Thyroid gland (tissue), 4 donors: ENCODE results near the gene MAPRE3. TPM values are rescaled to one million over a fixed set of nuclear protein-coding genes. Genes with fewer than 3 reads are reported as not detected.

Source experiments
- DNase-seq, 2 donors: peaks; one replicate each; pipeline ENCODE4 v3.0.0-alpha.2; 2019
- H3K27ac ChIP-seq, 3 donors: fragments of 200-600 bp; sonication (generic); 1 replicate in 2 of 3; 2 replicates in 1 of 3; pipeline ENCODE4 v1.5.1; 2016 to 2019; ENCODE audit warnings: mild to moderate bottlenecking in 1 of 3, moderate library complexity in 1 of 3
- H3K27me3 ChIP-seq: fragments of 200-600 bp; sonication (generic); one replicate; pipeline ENCODE4 v1.5.1; 2019
- H3K36me3 ChIP-seq, 2 donors: fragments of 200-600 bp; sonication (generic); one replicate each; pipeline ENCODE4 v1.5.1; 2016 to 2019
- H3K4me1 ChIP-seq, 2 donors: fragments of 200-600 bp; sonication (generic); one replicate each; pipeline ENCODE4 v1.5.1; 2017 to 2019
- H3K4me3 ChIP-seq, 3 donors: fragments of 200-600 bp; sonication (generic); replicated peaks in 1 of 3; 1 replicate in 2 of 3; 2 replicates in 1 of 3; pipeline ENCODE4 v1.5.1; 2016; ENCODE audit warnings: mild to moderate bottlenecking in 1 of 3
- H3K9me3 ChIP-seq: fragments of 200-600 bp; sonication (generic); one replicate; pipeline ENCODE4 v1.5.1; 2017
- POLR2A ChIP-seq, 2 donors: fragments of 450-650 bp; IDR thresholded peaks; one replicate each; pipeline ENCODE4 v1.6.1; 2017; ENCODE audit warnings: antibody characterized with exemption in 2 of 2, mild to moderate bottlenecking in 2 of 2, moderate library complexity in 1 of 2
- WGBS, 2 donors: methylation state at CpG; one replicate each; pipeline ENCODE4 v1.1.5; 2017; 5-methylcytosine and 5-hydroxymethylcytosine counted together
- intact Hi-C: fragments of 100-400 bp; cut with DNase I; formaldehyde crosslinking; loops from one replicate; pipeline ENCODE4 v1.15.1; 2023
- total RNA-seq, 4 donors: library from RNA; depleted of rRNA; stranded (reverse); fragments of >200 nt; gene quantifications; one replicate each; pipeline ENCODE4 v1.2.3, GENCODE V29; 2016
- TF ChIP-seq, protein P1 (sequence below), 6 experiments: fragments of 200-600 bp in 3 of 6; fragments of 450-650 bp in 3 of 6; sonication (generic) in 3 of 6; IDR thresholded peaks; one replicate each; pipeline ENCODE4 v1.5.1; 2016 to 2019; ENCODE audit warnings: antibody characterized with exemption in 6 of 6, mild to moderate bottlenecking in 2 of 6, inconsistent platforms in 1 of 6, moderate library complexity in 1 of 6

MAPRE3 gene
- total RNA-seq, 4 donors from 2014 or later, result 12.9 to 21.2 (median 17.0) TPM

DNA sequence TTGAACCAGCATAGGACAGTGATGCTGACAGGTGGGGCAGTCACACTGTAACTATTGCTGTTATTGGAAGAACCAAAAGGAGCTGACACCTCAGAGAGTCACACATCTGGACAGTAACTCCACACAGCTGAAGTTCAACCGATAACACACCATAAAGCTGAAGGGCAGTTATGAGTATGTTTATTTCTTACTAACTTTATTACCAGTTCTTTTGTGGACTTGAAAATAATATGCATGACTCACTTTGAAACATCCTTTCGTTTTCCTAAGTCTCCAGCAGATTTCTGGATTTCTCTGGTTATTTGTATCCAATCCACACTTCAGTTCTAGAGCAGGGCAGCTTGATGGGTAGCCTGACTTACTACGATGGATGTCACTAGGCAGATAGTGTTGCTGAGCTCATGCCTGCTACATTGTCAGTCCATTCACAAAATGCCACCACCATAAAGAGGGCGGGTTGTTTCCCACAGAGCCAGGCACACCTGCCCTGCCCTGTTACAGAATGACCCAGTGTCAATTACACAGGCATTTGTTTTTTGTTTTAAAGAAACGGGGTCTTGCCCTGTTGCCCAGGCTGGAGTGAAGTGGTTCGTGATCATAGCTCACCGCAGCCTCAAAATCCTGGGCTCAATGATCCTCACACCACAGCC lies 72.7 kb downstream of the MAPRE3 start:
- Histone ChIP-seq H3K36me3 (peaks cover 34% of the 10 kb centered on the region in 2 donors), H3K27me3 (no peaks in the 10 kb centered on the region), H3K4me1 (peaks cover 9 to 21% of the 10 kb centered on the region in 2 donors), H3K4me3 (no peak overlapping the region), H3K27ac (no peak overlapping the region), H3K9me3 (no peaks in the 10 kb centered on the region)
- no peak for DNase-seq
- WGBS, 2 donors, result 88 to 91% methylated on average over 7 of the region's 7 CpGs
- intact Hi-C loops, result no loop called here
- no peak for TF ChIP-seq POLR2A (IDR thresholded peaks at IDR 0.05)
- TF ChIP-seq, protein P1, sequence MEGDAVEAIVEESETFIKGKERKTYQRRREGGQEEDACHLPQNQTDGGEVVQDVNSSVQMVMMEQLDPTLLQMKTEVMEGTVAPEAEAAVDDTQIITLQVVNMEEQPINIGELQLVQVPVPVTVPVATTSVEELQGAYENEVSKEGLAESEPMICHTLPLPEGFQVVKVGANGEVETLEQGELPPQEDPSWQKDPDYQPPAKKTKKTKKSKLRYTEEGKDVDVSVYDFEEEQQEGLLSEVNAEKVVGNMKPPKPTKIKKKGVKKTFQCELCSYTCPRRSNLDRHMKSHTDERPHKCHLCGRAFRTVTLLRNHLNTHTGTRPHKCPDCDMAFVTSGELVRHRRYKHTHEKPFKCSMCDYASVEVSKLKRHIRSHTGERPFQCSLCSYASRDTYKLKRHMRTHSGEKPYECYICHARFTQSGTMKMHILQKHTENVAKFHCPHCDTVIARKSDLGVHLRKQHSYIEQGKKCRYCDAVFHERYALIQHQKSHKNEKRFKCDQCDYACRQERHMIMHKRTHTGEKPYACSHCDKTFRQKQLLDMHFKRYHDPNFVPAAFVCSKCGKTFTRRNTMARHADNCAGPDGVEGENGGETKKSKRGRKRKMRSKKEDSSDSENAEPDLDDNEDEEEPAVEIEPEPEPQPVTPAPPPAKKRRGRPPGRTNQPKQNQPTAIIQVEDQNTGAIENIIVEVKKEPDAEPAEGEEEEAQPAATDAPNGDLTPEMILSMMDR (IDR thresholded peaks at IDR 0.05), result no peak

DNA sequence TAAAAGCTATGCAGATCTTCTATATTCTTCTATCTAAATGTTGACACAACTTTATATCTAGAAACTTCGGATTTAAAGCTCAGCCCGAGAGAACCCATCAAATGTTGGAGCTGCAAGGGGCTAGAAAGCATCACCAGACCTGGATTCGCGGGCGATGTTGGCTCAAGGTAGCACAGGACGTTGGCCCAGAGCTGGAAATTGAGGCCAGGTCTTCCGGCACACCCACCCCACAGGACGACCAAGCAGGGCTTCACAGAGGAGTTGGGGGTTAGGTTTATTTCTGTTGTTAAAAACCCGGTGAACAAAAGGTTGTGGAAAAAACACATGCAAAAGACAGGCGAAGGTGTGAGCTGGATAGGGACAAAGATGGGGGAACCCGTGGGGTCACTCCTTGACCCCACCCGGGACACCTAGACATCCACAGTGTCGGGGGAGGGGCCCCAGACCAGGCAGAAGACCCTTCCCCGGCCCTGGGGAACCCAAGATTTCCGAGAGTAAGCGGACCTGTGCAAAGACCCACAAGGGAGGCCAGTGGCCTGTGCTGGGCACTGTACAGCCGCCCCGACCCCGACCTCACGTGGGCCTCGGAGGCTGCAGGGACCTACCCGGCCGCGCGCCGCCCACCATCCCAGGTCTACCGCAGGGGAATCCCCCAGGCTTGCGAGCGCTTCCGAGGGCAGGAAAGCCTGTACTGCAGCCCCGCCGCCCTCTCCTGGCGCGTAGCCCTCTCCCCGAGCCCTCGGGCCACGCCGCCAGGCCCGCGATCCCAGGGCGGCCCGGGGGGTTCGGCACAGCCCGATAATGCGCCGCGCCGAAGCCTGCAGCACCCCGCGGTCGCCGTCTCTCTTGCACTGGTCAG lies 79.2 kb downstream of the MAPRE3 start:
- intact Hi-C loops, result no loop called here
- WGBS, 2 donors, result 11 to 36% methylated on average over 16 to 43 of the region's 52 CpGs
- DNase-seq, result no peak

DNA sequence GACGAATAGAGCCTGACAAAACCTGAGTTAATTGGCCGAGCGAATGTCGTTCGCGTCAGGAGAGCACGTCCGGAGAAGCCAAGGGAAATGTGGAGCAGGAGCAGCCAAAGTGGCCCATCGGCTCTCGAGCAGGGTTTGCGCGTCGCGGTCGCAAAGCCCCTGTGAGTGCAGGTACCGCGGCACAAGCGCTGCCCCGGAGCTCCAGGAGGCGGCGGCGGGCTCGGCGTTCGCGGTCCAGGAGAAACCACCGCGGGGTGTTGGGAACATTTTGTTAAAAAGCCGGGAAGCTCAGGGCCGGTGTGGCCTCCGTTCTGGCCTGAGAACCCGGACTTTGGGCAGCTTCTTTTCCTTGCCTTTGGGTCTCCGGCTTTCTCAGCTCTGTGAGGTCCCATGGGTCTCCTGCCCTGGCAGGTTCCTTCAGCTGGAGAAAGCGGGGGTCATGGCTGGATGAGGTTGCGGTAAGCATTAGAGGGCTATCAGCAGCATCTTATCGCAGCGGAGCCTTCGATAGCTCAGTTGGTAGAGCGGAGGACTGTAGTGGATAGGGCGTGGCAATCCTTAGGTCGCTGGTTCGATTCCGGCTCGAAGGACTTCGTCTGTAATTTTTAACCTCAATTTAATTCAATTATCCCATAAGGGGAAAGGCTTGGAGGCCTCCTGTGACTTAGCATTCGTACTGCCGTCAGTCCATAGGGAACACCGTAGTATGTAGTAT lies 80.0 kb downstream of the MAPRE3 start:
- peak in 1 of 2 donors; percentile 30 for TF ChIP-seq POLR2A (IDR thresholded peaks at IDR 0.05)
- TF ChIP-seq, protein P1 (IDR thresholded peaks at IDR 0.05), result peak in 5 of 6 experiments; percentile 16 to 59 (median 55)
- DNase-seq, result peak; percentile 92
- Histone ChIP-seq H3K4me3 (peak overlapping the region; percentile 9 to 85 (median 77)), H3K36me3 (peaks cover 8 to 15% of the 10 kb centered on the region in 2 donors), H3K27ac (peak overlapping the region; percentile 87 to 98 (median 94)), H3K4me1 (peaks cover 10 to 13% of the 10 kb centered on the region in 2 donors), H3K27me3 (no peaks in the 10 kb centered on the region), H3K9me3 (no peaks in the 10 kb centered on the region)
- intact Hi-C loops, result no loop called here
- 0 to 3% methylated on average over 15 to 18 of the region's 48 CpGs for WGBS, 2 donors

More for the DNA sequence above, 79.2 kb downstream of the MAPRE3 start:
- peaks cover 10 to 13% of the 10 kb centered on the region in 2 donors for H3K4me1 ChIP-seq
- no peaks in the 10 kb centered on the region for H3K27me3 ChIP-seq
- no peaks in the 10 kb centered on the region for H3K9me3 ChIP-seq
- peak overlapping the region; percentile 87 to 98 (median 94) for H3K27ac ChIP-seq
- peaks cover under 1 to 7% of the 10 kb centered on the region in 2 donors for H3K36me3 ChIP-seq
- H3K4me3 ChIP-seq, result peak overlapping the region; percentile 9 to 85 (median 55)
- no peak for TF ChIP-seq POLR2A (IDR thresholded peaks at IDR 0.05)
- TF ChIP-seq, protein P1 (IDR thresholded peaks at IDR 0.05), result no peak

DNA sequence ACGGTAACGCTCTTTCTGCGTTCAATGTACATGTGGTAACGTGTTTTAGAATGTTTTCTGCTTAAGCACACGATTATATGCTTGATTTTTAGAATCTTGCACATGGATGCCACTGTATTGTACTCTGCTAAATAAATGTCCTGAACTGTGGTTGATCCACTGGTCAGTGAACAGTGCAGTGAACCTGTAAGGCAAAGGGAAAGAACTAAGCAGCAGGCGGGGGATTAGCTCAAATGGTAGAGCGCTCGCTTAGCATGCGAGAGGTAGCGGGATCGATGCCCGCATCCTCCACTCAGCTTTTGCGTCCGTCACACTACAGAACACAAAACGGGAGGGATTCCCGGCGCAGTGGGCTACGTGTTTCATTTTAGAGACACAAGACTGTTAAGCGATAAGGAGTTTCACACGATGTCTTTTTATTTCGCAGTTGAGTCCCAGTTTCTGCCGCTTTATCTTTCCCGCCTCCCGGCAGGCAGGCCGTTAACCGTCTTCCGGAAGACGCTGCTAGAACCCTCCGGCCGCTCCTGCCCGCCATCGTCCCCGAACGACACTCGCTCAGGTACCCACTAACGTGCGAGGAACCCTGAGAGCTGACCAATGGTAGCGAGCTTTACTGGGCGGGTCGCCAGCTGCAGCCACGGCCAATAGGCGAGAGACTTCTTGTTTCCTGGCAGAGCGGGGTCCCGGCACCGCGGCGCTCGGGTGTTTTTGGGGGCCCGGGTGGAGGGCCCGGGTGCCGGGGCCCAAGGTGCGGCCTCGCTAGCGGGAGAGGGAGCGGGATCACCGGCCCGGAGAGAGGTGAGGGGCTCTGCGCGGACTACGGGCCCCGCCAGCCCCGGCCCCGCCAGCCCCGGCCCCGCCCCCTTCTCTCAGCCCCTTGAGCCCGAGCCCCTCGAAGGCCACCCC lies 80.8 kb downstream of the MAPRE3 start, which contains the start of gene AGBL5:
AGBL5 (plus strand) TSS at position 673 of the 906 bp plus-strand sequence. CDS start 1,291 bp downstream, outside the sequence.
- peak within 1 kb of the TSS; percentile 51 to 85 (median 77) for H3K4me3 ChIP-seq
- peak within 1 kb of the TSS; percentile 87 to 98 (median 94) for H3K27ac ChIP-seq
- H3K36me3 ChIP-seq, result peaks cover 16 to 23% of the 10 kb centered on the region in 2 donors
- peak; percentile 96 to 97 for DNase-seq
- intact Hi-C loops, result no loop called here
- no peaks in the 10 kb centered on the region for H3K9me3 ChIP-seq
- H3K4me1 ChIP-seq, result peaks cover 10 to 13% of the 10 kb centered on the region in 2 donors
- 1% methylated on average over 32 to 36 of the region's 67 CpGs for WGBS, 2 donors
- TF ChIP-seq, protein P1 (IDR thresholded peaks at IDR 0.05), result peak in 1 of 6 experiments; percentile 3
- TF ChIP-seq POLR2A (IDR thresholded peaks at IDR 0.05), result peak in 1 of 2 donors; percentile 74
- no peaks in the 10 kb centered on the region for H3K27me3 ChIP-seq
